HepG2 (cell line): ENCODE data around the gene HELZ2. TPM values are rescaled to one million over a fixed set of nuclear protein-coding genes. Genes with fewer than 3 reads are reported as not detected.

ENCODE experiments used
- HHEX ChIP-seq: IDR thresholded peaks from 2 replicates; pipeline ENCODE4 v1.6.1; 2016; ENCODE audit warnings: control low read depth
- IKZF4 ChIP-seq: sonication (generic); formaldehyde crosslinking; IDR thresholded peaks from 2 replicates; pipeline ENCODE4 v1.5.1; 2020; ENCODE audit warnings: borderline replicate concordance, mild to moderate bottlenecking, low read depth, missing genetic modification reagents; ENCODE audit errors: not compliant biosample characterization
- KLF13 ChIP-seq: sonication (generic); formaldehyde crosslinking; IDR thresholded peaks from 2 replicates; pipeline ENCODE4 v1.4.0; 2020; ENCODE audit warnings: mild to moderate bottlenecking, missing genetic modification reagents
- MIER3 ChIP-seq: IDR thresholded peaks from 2 replicates; pipeline ENCODE4 v1.6.1; 2016; ENCODE audit warnings: missing compliant biosample characterization, borderline replicate concordance
- MXI1 ChIP-seq: IDR thresholded peaks from 3 replicates; pipeline ENCODE4 v1.6.1; 2012; ENCODE audit warnings: low read depth, low read length, inconsistent platforms, borderline replicate concordance
- NR2F1 ChIP-seq, 2 experiments: fragments of 450-650 bp in 1 of 2; formaldehyde crosslinking in 1 of 2; IDR thresholded peaks; 2 replicates each; pipeline versions ENCODE4 v1.5.0 to v1.6.1; 2016 to 2020; ENCODE audit warnings: mild to moderate bottlenecking in 1 of 2, missing compliant biosample characterization in 1 of 2, missing genetic modification reagents in 1 of 2, moderate library complexity in 1 of 2
- PAF1 ChIP-seq: IDR thresholded peaks from 2 replicates; pipeline ENCODE4 v1.6.1; 2016; ENCODE audit warnings: missing genetic modification reagents, missing compliant biosample characterization
- PLRG1 ChIP-seq: fragments of 450-650 bp; conservative IDR thresholded peaks from 2 replicates; pipeline ENCODE4 v1.6.1; 2016
- SMAD9 ChIP-seq: sonication (generic); formaldehyde crosslinking; IDR thresholded peaks from 2 replicates; pipeline ENCODE4 v1.5.1; 2020; ENCODE audit warnings: mild to moderate bottlenecking, missing genetic modification reagents
- SNAPC5 ChIP-seq: sonication (generic); formaldehyde crosslinking; IDR thresholded peaks from 2 replicates; pipeline ENCODE4 v1.8.1; 2023; ENCODE audit warnings: mild to moderate bottlenecking, missing genetic modification reagents, borderline replicate concordance
- SRY ChIP-seq: sonication (generic); formaldehyde crosslinking; IDR thresholded peaks from 2 replicates; pipeline ENCODE4 v1.8.0; 2022; ENCODE audit warnings: mild to moderate bottlenecking, missing genetic modification reagents
- TRAFD1 ChIP-seq: sonication (generic); formaldehyde crosslinking; IDR thresholded peaks from 2 replicates; pipeline ENCODE4 v1.5.1; 2020; ENCODE audit warnings: missing genetic modification reagents, mild to moderate bottlenecking, borderline replicate concordance
- U2AF1 ChIP-seq: fragments of 200-400 bp; formaldehyde crosslinking; optimal IDR thresholded peaks from 2 replicates; pipeline ENCODE3; 2017; ENCODE audit warnings: mild to moderate bottlenecking, low read depth, low read length
- ZNF205 ChIP-seq: IDR thresholded peaks from 2 replicates; pipeline ENCODE4 v1.6.1; 2018; ENCODE audit warnings: missing biosample characterization, missing genetic modification reagents
- ZSCAN12 ChIP-seq: sonication (generic); formaldehyde crosslinking; IDR thresholded peaks from 2 replicates; pipeline ENCODE4 v1.9.0; 2021; ENCODE audit warnings: mild to moderate bottlenecking, missing genetic modification reagents
- polyA plus RNA-seq, 8 experiments: library from polyadenylated mRNA; depleted of rRNA in 3 of 8; stranded (reverse) in 7 of 8; unstranded in 1 of 8; fragments of >200 nt; fragmentation: Illumina TruSeq in 4 of 8; extraction: Trizol in 4 of 8; gene quantifications; 2 replicates each; pipeline versions ENCODE4 v1.2.1 to v1.2.3, GENCODE V29; 2011 to 2016; ENCODE audit warnings: low read depth in 4 of 8, missing spikeins in 1 of 8, mixed read lengths in 1 of 8; ENCODE audit not compliant: insufficient read depth in 1 of 8
- total RNA-seq, 5 experiments: library from RNA; depleted of rRNA; stranded (reverse); fragments of >200 nt; fragmentation: Illumina TruSeq; extraction: Trizol; gene quantifications; 2 replicates each; pipeline ENCODE4 v1.2.3, GENCODE V29; 2016; ENCODE audit warnings: low read depth in 1 of 5
- TF ChIP-seq, protein P1 (sequence below): sonication (generic); formaldehyde crosslinking; IDR thresholded peaks from 2 replicates; pipeline ENCODE4 v1.4.0; 2020; ENCODE audit warnings: missing genetic modification reagents, borderline replicate concordance
- TF ChIP-seq, protein P2 (sequence below): sonication (generic); formaldehyde crosslinking; IDR thresholded peaks from 2 replicates; pipeline ENCODE4 v1.9.0; 2021; ENCODE audit warnings: missing genetic modification reagents, borderline replicate concordance
- TF ChIP-seq, protein P3 (sequence below): sonication (generic); formaldehyde crosslinking; IDR thresholded peaks from 2 replicates; pipeline ENCODE4 v1.4.0; 2020; ENCODE audit warnings: missing genetic modification reagents
- TF ChIP-seq, protein P4 (sequence below): IDR thresholded peaks from 2 replicates; pipeline ENCODE4 v1.6.1; 2016; ENCODE audit warnings: missing compliant biosample characterization, missing genetic modification reagents, borderline replicate concordance

HELZ2 gene
- total and polyA plus RNA-seq, 2 of the 13 experiments (the other 11 are each of a cell fraction or from before 2014, with no cell fraction given): 9.6 to 10.1 TPM

DNA sequence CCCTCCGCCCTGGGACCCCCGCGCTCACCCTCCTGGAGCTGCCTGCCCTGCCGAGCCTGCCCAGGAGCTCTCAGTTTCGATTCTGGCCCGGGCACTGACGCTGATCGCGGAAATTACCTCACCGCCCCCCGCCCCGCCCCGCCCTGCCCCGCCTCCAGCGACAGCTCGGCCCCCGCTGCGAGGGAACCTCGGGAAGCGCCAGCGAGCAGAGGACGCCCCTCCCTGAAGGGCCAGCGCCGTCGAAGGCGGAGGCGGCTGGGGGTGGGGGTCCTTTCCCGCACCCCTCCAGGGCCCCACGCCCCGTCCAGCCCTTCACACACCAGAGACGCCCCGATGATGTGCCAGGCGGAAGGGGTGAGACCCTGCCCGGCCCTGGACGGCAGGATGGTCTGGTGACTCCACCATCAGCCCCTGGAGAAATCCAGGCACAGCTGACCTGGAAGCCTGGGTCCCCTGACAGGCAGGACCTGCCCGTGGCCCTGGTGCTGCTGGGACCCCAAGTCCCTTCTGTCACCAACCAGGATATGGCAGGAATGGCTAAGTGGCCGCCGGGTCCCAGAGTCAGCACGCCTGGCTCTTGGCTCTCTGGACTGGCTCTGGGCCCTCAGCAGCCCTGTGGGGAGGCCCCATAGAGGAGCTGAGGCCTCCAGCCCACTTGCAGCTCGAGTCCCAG, at the start of gene HELZ2 (continued):
- TF ChIP-seq, protein P1, sequence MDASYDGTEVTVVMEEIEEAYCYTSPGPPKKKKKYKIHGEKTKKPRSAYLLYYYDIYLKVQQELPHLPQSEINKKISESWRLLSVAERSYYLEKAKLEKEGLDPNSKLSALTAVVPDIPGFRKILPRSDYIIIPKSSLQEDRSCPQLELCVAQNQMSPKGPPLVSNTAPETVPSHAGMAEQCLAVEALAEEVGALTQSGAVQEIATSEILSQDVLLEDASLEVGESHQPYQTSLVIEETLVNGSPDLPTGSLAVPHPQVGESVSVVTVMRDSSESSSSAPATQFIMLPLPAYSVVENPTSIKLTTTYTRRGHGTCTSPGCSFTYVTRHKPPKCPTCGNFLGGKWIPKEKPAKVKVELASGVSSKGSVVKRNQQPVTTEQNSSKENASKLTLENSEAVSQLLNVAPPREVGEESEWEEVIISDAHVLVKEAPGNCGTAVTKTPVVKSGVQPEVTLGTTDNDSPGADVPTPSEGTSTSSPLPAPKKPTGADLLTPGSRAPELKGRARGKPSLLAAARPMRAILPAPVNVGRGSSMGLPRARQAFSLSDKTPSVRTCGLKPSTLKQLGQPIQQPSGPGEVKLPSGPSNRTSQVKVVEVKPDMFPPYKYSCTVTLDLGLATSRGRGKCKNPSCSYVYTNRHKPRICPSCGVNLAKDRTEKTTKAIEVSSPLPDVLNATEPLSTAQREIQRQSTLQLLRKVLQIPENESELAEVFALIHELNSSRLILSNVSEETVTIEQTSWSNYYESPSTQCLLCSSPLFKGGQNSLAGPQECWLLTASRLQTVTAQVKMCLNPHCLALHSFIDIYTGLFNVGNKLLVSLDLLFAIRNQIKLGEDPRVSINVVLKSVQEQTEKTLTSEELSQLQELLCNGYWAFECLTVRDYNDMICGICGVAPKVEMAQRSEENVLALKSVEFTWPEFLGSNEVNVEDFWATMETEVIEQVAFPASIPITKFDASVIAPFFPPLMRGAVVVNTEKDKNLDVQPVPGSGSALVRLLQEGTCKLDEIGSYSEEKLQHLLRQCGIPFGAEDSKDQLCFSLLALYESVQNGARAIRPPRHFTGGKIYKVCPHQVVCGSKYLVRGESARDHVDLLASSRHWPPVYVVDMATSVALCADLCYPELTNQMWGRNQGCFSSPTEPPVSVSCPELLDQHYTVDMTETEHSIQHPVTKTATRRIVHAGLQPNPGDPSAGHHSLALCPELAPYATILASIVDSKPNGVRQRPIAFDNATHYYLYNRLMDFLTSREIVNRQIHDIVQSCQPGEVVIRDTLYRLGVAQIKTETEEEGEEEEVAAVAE (CRISPR knock-in tag): no peak
- TF ChIP-seq PLRG1 (no peak), KLF13 (CRISPR knock-in tag) (no peak), SMAD9 (no peak), MIER3 (CRISPR knock-in tag) (no peak), TRAFD1 (no peak), NR2F1 (CRISPR knock-in tag; IDR thresholded peaks at IDR 0.05) (no peak), SRY (CRISPR knock-in tag) (0 out of 2 replicates have a peak, but pooled peaks have one; percentile 16), ZSCAN12 (CRISPR knock-in tag) (peak; percentile 82; the same call in 1 of the 2 replicates), U2AF1 (no peak), MXI1 (no peak; the same call in 2 of the 3 replicates), PAF1 (CRISPR knock-in tag) (no peak), IKZF4 (CRISPR knock-in tag) (no peak), HHEX (CRISPR knock-in tag) (no peak), ZNF205 (no peak), SNAPC5 (CRISPR knock-in tag) (peak; percentile 55; the same call in 1 of the 2 replicates)
- TF ChIP-seq, protein P2, sequence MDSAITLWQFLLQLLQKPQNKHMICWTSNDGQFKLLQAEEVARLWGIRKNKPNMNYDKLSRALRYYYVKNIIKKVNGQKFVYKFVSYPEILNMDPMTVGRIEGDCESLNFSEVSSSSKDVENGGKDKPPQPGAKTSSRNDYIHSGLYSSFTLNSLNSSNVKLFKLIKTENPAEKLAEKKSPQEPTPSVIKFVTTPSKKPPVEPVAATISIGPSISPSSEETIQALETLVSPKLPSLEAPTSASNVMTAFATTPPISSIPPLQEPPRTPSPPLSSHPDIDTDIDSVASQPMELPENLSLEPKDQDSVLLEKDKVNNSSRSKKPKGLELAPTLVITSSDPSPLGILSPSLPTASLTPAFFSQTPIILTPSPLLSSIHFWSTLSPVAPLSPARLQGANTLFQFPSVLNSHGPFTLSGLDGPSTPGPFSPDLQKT (CRISPR knock-in tag): no peak
- TF ChIP-seq, protein P3, sequence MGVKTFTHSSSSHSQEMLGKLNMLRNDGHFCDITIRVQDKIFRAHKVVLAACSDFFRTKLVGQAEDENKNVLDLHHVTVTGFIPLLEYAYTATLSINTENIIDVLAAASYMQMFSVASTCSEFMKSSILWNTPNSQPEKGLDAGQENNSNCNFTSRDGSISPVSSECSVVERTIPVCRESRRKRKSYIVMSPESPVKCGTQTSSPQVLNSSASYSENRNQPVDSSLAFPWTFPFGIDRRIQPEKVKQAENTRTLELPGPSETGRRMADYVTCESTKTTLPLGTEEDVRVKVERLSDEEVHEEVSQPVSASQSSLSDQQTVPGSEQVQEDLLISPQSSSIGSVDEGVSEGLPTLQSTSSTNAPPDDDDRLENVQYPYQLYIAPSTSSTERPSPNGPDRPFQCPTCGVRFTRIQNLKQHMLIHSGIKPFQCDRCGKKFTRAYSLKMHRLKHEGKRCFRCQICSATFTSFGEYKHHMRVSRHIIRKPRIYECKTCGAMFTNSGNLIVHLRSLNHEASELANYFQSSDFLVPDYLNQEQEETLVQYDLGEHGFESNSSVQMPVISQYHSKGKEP (CRISPR knock-in tag): 0 out of 2 replicates have a peak, but pooled peaks have one; percentile 25
- TF ChIP-seq, protein P4, sequence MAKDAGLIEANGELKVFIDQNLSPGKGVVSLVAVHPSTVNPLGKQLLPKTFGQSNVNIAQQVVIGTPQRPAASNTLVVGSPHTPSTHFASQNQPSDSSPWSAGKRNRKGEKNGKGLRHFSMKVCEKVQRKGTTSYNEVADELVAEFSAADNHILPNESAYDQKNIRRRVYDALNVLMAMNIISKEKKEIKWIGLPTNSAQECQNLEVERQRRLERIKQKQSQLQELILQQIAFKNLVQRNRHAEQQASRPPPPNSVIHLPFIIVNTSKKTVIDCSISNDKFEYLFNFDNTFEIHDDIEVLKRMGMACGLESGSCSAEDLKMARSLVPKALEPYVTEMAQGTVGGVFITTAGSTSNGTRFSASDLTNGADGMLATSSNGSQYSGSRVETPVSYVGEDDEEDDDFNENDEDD (CRISPR knock-in tag): no peak
